Activated CD4-positive, alpha-beta T cell treated with anti-CD3 and anti-CD28 coated beads for 48 hours (primary cell): Measurements from ENCODE around the gene TRIM49B.
"Not testable (repeated sequence)": the region's sequence is repeated elsewhere in the genome, so short reads cannot be mapped to it uniquely, and the experiment has no call there.

Source experiments
- DNase-seq: peaks from one replicate; pipeline ENCODE4 v3.0.0-alpha.2; 2020

Gene TRIM49B, protein sequence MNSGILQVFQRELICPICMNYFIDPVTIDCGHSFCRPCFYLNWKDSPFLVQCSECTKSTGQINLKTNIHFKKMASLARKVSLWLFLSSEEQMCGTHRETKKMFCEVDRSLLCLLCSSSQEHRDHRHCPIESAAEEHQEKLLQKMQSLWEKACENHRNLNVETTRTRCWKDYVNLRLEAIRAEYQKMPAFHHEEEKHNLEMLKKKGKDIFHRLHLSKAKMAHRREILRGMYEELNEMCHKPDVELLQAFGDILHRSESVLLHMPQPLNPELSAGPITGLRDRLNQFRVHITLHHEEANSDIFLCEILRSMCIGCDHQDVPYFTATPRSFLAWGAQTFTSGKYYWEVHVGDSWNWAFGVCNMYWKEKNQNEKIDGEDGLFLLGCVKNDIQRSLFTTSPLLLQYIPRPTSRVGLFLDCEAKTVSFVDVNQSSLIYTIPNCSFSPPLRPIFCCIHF

DNA sequence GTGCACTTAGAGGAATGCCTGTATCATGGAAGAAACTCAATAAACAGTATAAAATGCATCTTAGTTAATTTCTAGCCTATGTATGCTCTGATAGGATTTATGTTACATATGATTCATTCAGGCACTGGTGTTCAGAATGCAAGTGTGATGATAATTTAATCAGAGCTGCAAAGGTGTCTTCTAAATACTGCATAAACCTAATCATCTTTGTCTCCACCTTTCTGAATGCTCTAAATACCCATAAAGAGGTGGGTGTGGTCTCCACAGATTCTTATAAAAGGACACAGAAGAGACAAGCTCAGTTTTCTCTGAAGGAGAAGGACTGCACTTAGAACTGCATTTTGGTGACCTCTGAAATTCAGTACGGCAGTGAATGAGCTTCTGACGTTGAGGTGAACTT lies at the start of gene TRIM49B:
TRIM49B (plus strand) TSS at position 301 of the 400 bp plus-strand sequence. CDS start 2,777 bp downstream, outside the sequence.
- DNase-seq, result not testable (repeated sequence)

DNA sequence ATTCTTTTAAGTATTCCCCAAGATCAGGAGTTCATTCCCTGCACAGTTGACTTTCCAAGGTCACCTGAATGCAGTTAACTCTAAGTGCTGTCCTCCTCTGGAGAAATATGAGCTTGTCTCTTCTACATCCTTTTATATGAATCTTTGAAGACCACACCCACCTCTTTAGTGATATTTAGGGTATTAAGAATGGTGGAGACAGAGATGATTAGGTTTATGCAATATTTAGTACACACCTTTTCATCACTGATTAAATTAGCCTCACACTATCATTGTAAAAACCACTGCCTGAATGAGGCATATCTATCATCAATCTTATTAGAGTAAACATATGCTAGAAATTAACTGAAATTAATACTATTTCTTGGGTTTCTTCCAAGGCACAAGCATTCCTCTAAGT lies 44.8 kb upstream of the TRIM49B start, which contains the start of gene TRIM51G:
TRIM51G (minus strand) TSS at position 101 of the 400 bp plus-strand sequence. CDS start 2,190 bp downstream, outside the sequence.
- DNase-seq, result not testable (repeated sequence)

DNA sequence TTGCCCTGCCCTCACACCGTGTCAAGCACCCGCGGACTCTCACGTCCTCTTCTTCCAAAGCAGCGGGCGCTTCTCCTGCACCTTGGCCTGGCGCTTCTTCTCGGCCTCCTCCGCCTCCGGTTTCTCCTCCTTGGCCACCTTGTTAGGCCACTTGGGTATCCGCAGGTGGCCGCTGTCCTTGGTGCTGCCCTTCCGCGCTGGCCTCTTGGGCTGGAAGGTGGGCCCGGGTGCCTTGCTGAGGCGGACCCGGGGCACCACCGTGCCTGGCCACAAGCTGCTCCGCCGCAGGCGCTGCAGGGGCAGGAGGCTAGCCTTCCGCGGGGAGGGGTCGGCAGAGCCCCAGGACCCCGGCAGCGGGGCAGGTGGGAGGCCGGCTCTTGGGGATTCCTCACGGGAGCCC lies 19.6 kb downstream of the TRIM49B start:
- DNase-seq, result not testable (repeated sequence)

DNA sequence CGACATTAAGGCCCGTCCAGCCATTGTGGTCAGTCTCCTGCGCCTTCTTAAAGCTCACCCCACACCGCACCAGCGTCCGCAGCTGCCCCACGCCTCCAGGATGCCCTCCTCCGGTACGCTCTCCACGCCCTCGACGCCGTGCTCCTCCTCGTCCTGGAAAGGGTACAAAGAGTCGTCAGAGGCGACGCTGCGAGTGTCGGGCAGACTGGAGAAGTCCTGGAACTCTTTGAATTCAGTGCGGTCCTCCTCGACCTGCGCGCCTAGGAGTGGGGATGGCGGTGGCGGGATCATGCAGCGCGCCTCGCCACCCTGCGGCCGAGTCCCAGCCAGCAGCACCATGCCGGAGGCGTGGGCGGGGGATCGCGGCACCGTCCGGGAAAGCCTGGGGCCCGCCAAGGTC lies 21.2 kb downstream of the TRIM49B start:
- DNase-seq, result not testable (repeated sequence)

DNA sequence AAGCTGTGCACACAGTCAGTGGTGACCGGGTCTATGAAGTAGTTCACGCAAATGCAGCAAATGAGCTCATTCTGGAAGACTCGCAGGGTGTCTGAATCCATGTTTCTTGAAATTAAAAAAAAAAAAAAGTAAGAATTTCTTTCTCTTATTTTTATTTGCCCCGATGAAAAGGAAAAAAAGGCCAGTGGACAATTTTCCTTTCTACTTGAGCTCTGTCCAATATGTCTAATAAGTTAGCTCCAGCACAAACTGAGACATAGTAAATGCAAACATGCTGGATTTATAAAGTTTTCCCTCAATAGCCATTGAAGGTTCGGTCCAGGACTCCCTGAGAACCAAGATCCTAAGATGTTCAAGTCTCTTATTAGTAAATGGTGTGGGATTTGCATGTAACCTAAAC lies 30.4 kb downstream of the TRIM49B start, which contains the start of gene TRIM64C:
TRIM64C (minus strand) TSS at position 101 of the 400 bp plus-strand sequence; CDS start at position 101, 0 bp downstream.
- DNase-seq, result not testable (repeated sequence)

DNA sequence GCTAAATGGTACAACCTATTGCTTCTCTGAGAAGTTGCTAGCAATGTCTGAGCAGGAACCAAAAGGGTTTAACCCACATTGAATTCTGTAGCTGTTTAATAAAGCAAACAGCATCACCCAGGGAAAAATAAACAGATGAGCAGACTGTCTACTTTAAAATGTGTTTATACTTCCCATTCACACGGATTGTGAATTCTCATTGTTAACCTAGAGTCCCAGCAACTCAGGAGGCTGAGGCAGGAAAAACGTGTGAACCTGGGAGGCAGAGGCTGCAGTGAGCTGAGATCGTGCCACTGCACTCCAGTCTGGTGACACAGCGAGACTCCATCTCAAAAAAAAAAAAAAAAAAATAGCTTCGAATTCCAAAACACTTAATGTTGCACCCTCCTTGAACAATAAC lies 41.3 kb downstream of the TRIM49B start:
- DNase-seq, result not testable (repeated sequence)
